Measurements from ENCODE around the gene ACVR1B. TPM values are rescaled to one million over a fixed set of nuclear protein-coding genes. Genes with fewer than 3 reads are reported as not detected.

ACVR1B gene
- total and polyA plus RNA-seq, 9 of the 15 experiments (the other 6 are each of a cell fraction or from before 2014, with no cell fraction given): 0.97 to 15.1 (median 6.8) TPM

GRCh38 chr12:51926718-51927117 lies 24.8 kb upstream of the ACVR1B start (continued):
- TF ChIP-seq, protein P1, sequence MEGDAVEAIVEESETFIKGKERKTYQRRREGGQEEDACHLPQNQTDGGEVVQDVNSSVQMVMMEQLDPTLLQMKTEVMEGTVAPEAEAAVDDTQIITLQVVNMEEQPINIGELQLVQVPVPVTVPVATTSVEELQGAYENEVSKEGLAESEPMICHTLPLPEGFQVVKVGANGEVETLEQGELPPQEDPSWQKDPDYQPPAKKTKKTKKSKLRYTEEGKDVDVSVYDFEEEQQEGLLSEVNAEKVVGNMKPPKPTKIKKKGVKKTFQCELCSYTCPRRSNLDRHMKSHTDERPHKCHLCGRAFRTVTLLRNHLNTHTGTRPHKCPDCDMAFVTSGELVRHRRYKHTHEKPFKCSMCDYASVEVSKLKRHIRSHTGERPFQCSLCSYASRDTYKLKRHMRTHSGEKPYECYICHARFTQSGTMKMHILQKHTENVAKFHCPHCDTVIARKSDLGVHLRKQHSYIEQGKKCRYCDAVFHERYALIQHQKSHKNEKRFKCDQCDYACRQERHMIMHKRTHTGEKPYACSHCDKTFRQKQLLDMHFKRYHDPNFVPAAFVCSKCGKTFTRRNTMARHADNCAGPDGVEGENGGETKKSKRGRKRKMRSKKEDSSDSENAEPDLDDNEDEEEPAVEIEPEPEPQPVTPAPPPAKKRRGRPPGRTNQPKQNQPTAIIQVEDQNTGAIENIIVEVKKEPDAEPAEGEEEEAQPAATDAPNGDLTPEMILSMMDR (IDR thresholded peaks at IDR 0.05 in 2 of 3, conservative IDR thresholded peaks at IDR 0.05 in 1 of 3; ENCODE audit: insufficient read depth in 2 of 3, low read depth in 1 of 3, low read length in 3 of 3): peak; percentile 66 to 75 (median 74)
- TF ChIP-seq ZNF324 (CRISPR knock-in tag; IDR thresholded peaks at IDR 0.05) (no peak), PCBP2 (IDR thresholded peaks at IDR 0.05; ENCODE audit: low read depth, low read length, poor library complexity, severe bottlenecking) (no peak), FOXA3 (CRISPR knock-in tag; conservative IDR thresholded peaks at IDR 0.05 in 1 of 2, IDR thresholded peaks at IDR 0.05 in 1 of 2) (0 out of 4 replicates have a peak, but pooled peaks of 1 of the 2 experiments have one; percentile 26), RBM14 (IDR thresholded peaks at IDR 0.05; ENCODE audit: borderline replicate concordance, insufficient read depth, low read depth, low read length) (no peak), ZNF384 (IDR thresholded peaks at IDR 0.05; ENCODE audit: low read depth, low read length) (no peak), ZNF586 (CRISPR knock-in tag; conservative IDR thresholded peaks at IDR 0.05) (0 out of 2 replicates have a peak, but pooled peaks have one; percentile 24), SMC3 (conservative IDR thresholded peaks at IDR 0.05; ENCODE audit: insufficient read depth, low read depth, low read length) (peak; percentile 37), BDP1 (IDR thresholded peaks at IDR 0.05; ENCODE audit: insufficient read depth, insufficient read length) (no peak), ZNF184 (CRISPR knock-in tag; IDR thresholded peaks at IDR 0.05) (no peak)
- TF ChIP-seq, protein P2, sequence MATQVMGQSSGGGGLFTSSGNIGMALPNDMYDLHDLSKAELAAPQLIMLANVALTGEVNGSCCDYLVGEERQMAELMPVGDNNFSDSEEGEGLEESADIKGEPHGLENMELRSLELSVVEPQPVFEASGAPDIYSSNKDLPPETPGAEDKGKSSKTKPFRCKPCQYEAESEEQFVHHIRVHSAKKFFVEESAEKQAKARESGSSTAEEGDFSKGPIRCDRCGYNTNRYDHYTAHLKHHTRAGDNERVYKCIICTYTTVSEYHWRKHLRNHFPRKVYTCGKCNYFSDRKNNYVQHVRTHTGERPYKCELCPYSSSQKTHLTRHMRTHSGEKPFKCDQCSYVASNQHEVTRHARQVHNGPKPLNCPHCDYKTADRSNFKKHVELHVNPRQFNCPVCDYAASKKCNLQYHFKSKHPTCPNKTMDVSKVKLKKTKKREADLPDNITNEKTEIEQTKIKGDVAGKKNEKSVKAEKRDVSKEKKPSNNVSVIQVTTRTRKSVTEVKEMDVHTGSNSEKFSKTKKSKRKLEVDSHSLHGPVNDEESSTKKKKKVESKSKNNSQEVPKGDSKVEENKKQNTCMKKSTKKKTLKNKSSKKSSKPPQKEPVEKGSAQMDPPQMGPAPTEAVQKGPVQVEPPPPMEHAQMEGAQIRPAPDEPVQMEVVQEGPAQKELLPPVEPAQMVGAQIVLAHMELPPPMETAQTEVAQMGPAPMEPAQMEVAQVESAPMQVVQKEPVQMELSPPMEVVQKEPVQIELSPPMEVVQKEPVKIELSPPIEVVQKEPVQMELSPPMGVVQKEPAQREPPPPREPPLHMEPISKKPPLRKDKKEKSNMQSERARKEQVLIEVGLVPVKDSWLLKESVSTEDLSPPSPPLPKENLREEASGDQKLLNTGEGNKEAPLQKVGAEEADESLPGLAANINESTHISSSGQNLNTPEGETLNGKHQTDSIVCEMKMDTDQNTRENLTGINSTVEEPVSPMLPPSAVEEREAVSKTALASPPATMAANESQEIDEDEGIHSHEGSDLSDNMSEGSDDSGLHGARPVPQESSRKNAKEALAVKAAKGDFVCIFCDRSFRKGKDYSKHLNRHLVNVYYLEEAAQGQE (IDR thresholded peaks at IDR 0.05; ENCODE audit: borderline replicate concordance): peak; percentile 67; the same call in 1 of the 2 replicates
- TF ChIP-seq, protein P2 (CRISPR knock-in tag; IDR thresholded peaks at IDR 0.05; ENCODE audit: low read depth): no peak
